H9 (cell line): ENCODE data around the gene LHCGR. TPM values are rescaled to one million over a fixed set of nuclear protein-coding genes. Genes with fewer than 3 reads are reported as not detected.

ENCODE experiments used
- DNase-seq: peaks from one replicate; pipeline ENCODE4 v3.0.0-alpha.2; 2017
- H2AFZ ChIP-seq: one replicate; pipeline ENCODE4 v1.6.1; 2013; ENCODE audit warnings: mild to moderate bottlenecking, low read length, control low read depth, moderate library complexity
- H2AK5ac ChIP-seq: 2 replicates; pipeline ENCODE4 v1.6.1; 2013; ENCODE audit warnings: low read length, control low read depth, mixed read lengths; ENCODE audit not compliant: insufficient read length
- H2BK120ac ChIP-seq: one replicate; pipeline ENCODE4 v1.6.1; 2013; ENCODE audit warnings: low read depth, mild to moderate bottlenecking, low read length, control low read depth, inconsistent platforms; ENCODE audit not compliant: poor library complexity, severe bottlenecking
- H2BK12ac ChIP-seq: 2 replicates; pipeline ENCODE4 v1.6.1; 2013; ENCODE audit warnings: low read length, control low read depth, mixed read lengths, low read depth; ENCODE audit not compliant: insufficient read length
- H2BK15ac ChIP-seq: 2 replicates; pipeline ENCODE4 v1.6.1; 2013; ENCODE audit warnings: low read depth, low read length, control low read depth
- H2BK20ac ChIP-seq: one replicate; pipeline ENCODE4 v1.6.1; 2013; ENCODE audit warnings: low read depth, mild to moderate bottlenecking, low read length, control low read depth, inconsistent platforms; ENCODE audit not compliant: poor library complexity, severe bottlenecking
- H2BK5ac ChIP-seq: 2 replicates; pipeline ENCODE4 v1.6.1; 2013; ENCODE audit warnings: low read length, control low read depth, mixed read lengths; ENCODE audit not compliant: insufficient read length
- H3K14ac ChIP-seq: 2 replicates; pipeline ENCODE4 v1.6.1; 2013; ENCODE audit warnings: low read length, control low read depth; ENCODE audit not compliant: insufficient read depth
- H3K18ac ChIP-seq: 2 replicates; pipeline ENCODE4 v1.6.1; 2013; ENCODE audit warnings: low read depth, mild to moderate bottlenecking, mixed read lengths, low read length, control low read depth; ENCODE audit not compliant: insufficient read length
- H3K23ac ChIP-seq: 2 replicates; pipeline ENCODE4 v1.6.1; 2013; ENCODE audit warnings: low read length, control low read depth, mixed read lengths, low read depth; ENCODE audit not compliant: insufficient read length
- H3K23me2 ChIP-seq: 2 replicates; pipeline ENCODE4 v1.6.1; 2013; ENCODE audit warnings: low read depth, mild to moderate bottlenecking, mixed read lengths, low read length, control low read depth; ENCODE audit not compliant: insufficient read length, poor library complexity, severe bottlenecking
- H3K27ac ChIP-seq: 2 replicates; pipeline ENCODE4 v1.5.1; 2013; ENCODE audit warnings: low read length, control low read depth, mixed read lengths, low read depth; ENCODE audit not compliant: insufficient read length
- H3K27me3 ChIP-seq: 2 replicates; pipeline ENCODE4 v1.6.1; 2013; ENCODE audit warnings: low read length, control low read depth, inconsistent platforms; ENCODE audit not compliant: insufficient read depth
- H3K4ac ChIP-seq: 2 replicates; pipeline ENCODE4 v1.6.1; 2013; ENCODE audit warnings: low read depth, mild to moderate bottlenecking, control low read depth, inconsistent platforms, low read length, moderate library complexity
- H3K4me1 ChIP-seq: 2 replicates; pipeline ENCODE4 v1.6.1; 2013; ENCODE audit warnings: low read length, control low read depth, inconsistent platforms; ENCODE audit not compliant: insufficient read depth
- H3K4me2 ChIP-seq: 2 replicates; pipeline ENCODE4 v1.6.1; 2013; ENCODE audit warnings: low read length, control low read depth, mixed read lengths; ENCODE audit not compliant: insufficient read length, insufficient read depth
- H3K56ac ChIP-seq: 2 replicates; pipeline ENCODE4 v1.6.1; 2013; ENCODE audit warnings: low read depth, mild to moderate bottlenecking, mixed read lengths, low read length, control low read depth; ENCODE audit not compliant: insufficient read length
- H3K79me1 ChIP-seq: 2 replicates; pipeline ENCODE4 v1.6.1; 2013; ENCODE audit warnings: low read depth, mild to moderate bottlenecking, moderate library complexity, low read length, control low read depth, inconsistent platforms; ENCODE audit not compliant: insufficient read depth, poor library complexity, severe bottlenecking
- H3K79me2 ChIP-seq: 2 replicates; pipeline ENCODE4 v1.6.1; 2013; ENCODE audit warnings: low read length, control low read depth, inconsistent platforms; ENCODE audit not compliant: insufficient read depth
- H3K9ac ChIP-seq: 2 replicates; pipeline ENCODE4 v1.6.1; 2013; ENCODE audit warnings: low read length, control low read depth, mixed read lengths; ENCODE audit not compliant: insufficient read length; ENCODE audit errors: extremely low read depth
- H3K9me3 ChIP-seq: one replicate; pipeline ENCODE4 v1.6.1; 2013; ENCODE audit warnings: low read depth, low read length, inconsistent platforms; ENCODE audit not compliant: control insufficient read depth
- H3T11ph ChIP-seq: one replicate; pipeline ENCODE4 v1.6.1; 2013; ENCODE audit warnings: mild to moderate bottlenecking, low read length, control low read depth, inconsistent platforms
- H4K20me1 ChIP-seq: one replicate; pipeline ENCODE4 v1.6.1; 2013; ENCODE audit not compliant: control insufficient read depth, insufficient read length, insufficient read depth
- H4K5ac ChIP-seq: 2 replicates; pipeline ENCODE4 v1.6.1; 2013; ENCODE audit warnings: low read depth, mild to moderate bottlenecking, mixed read lengths, low read length, control low read depth; ENCODE audit not compliant: insufficient read length
- H4K8ac ChIP-seq: replicated peaks from 2 replicates; pipeline ENCODE4 v1.6.1; 2013; ENCODE audit warnings: low read length, control low read depth, mixed read lengths, low read depth; ENCODE audit not compliant: insufficient read length
- H4K91ac ChIP-seq: 2 replicates; pipeline ENCODE4 v1.6.1; 2013; ENCODE audit warnings: low read depth, mild to moderate bottlenecking, moderate library complexity, mixed read lengths, low read length, control low read depth; ENCODE audit not compliant: insufficient read length
- H3K27ac Mint-ChIP-seq, 3 experiments: 2 replicates in 2 of 3; 3 replicates in 1 of 3; pipeline ENCODE4 v1.8.0; 2020 to 2021; ENCODE audit warnings: mixed read lengths in 3 of 3, mild to moderate bottlenecking in 1 of 3, moderate library complexity in 1 of 3
- H3K27me3 Mint-ChIP-seq: 2 replicates; pipeline ENCODE4 v1.8.0; 2021; ENCODE audit warnings: low read depth, mild to moderate bottlenecking, moderate library complexity, mixed read lengths
- H3K36me3 Mint-ChIP-seq, 3 experiments: 2 replicates in 2 of 3; 3 replicates in 1 of 3; pipeline ENCODE4 v1.8.0; 2020 to 2021; ENCODE audit warnings: low read depth in 3 of 3, mixed read lengths in 3 of 3; ENCODE audit not compliant: insufficient read depth in 1 of 3
- H3K4me1 Mint-ChIP-seq, 2 experiments: 2 replicates each; pipeline ENCODE4 v1.8.0; 2020; ENCODE audit warnings: mixed read lengths in 2 of 2
- H3K4me3 Mint-ChIP-seq, 2 experiments: 2 replicates in 1 of 2; 3 replicates in 1 of 2; pipeline ENCODE4 v1.8.0; 2020 to 2021; ENCODE audit warnings: mild to moderate bottlenecking in 2 of 2, mixed read lengths in 2 of 2, moderate library complexity in 1 of 2
- H3K9me3 Mint-ChIP-seq, 2 experiments: 2 replicates in 1 of 2; 3 replicates in 1 of 2; pipeline ENCODE4 v1.8.0; 2020; ENCODE audit warnings: mild to moderate bottlenecking in 2 of 2, mixed read lengths in 2 of 2, moderate library complexity in 1 of 2
- WGBS: extraction: QIAGEN DNeasy Blood & Tissue Kit; methylation state at CpG from one replicate; pipeline ENCODE4 v1.1.7; 2013; ENCODE audit warnings: missing lambda C conversion rate, low lambda C conversion rate, mixed read lengths; ENCODE audit not compliant: insufficient read length; ENCODE audit errors: extremely low coverage; 5-methylcytosine and 5-hydroxymethylcytosine counted together
- total RNA-seq: library from RNA; stranded (reverse); gene quantifications from 2 replicates; pipeline ENCODE4 v1.2.1, GENCODE V29; 2021
- TF ChIP-seq, protein P1 (sequence below): fragments of 200-600 bp; sonication (generic); conservative IDR thresholded peaks from 3 replicates; pipeline ENCODE4 v1.8.0; 2021; ENCODE audit warnings: antibody characterized with exemption, mild to moderate bottlenecking

LHCGR gene
- total RNA-seq, 1 experiment from 2014 or later = 0.44 TPM

DNA sequence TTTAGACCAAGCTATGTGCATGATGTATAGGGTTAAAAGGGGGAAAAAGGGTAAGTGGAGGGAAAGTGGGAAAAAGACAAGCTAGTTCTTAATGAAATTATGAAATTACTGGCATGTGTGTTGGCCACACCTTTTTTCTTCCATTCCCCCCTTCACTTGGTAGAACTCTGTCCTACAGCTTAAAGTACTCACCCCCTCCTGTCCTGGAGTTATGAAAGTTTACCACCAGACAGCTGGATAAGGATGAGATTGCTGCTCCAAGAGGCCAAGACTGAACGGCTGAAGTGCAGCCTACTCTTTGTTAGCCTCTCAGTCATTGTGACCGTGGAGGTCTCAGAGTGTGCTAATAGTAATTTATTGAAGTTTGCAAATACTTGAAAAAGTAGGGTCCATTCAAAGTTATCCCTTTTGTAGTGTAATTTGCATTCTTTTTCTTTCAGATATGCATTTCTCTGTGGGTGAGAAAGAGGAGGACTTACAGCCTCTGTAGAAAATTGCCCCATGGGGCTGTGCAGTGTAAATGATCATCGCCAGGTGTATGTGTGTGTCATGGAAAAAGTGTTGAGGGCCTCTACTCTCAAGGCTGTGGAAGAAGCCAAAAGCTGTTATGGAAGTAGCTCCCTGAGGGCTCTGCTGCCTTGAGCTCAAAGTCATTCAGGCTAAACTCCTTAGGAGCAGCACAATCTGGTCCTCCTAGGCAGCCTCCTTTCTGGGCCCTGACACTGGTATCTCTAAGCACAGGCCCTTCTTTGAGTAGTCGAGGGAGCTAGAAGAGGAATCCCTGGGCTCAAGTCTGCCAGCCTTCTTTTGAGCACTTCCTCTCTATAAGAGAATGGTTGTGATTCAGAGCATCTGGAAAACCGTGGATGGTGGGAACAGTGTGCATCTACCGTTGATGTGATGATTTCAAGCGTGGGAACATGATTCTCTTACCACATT, 46.2 kb downstream of the LHCGR start:
- Histone ChIP-seq H2BK5ac (no peak overlapping the region), H3K4ac (no peak overlapping the region), H3K4me2 (no peak overlapping the region), H4K91ac (no peak overlapping the region), H3K23me2 (no peaks in the 10 kb centered on the region), H3K18ac (no peak overlapping the region), H2BK20ac (no peak overlapping the region), H3K4me1 (no peaks in the 10 kb centered on the region), H3K27ac (no peak overlapping the region), H3K14ac (no peak overlapping the region), H2BK15ac (no peak overlapping the region), H2BK120ac (no peak overlapping the region), H2AK5ac (no peak overlapping the region), H3K9me3 (no peaks in the 10 kb centered on the region), H3K9ac (no peak overlapping the region), H2BK12ac (no peak overlapping the region), H4K5ac (no peak overlapping the region), H3T11ph (no peak overlapping the region), H2AFZ (no peak overlapping the region), H4K8ac (no peak overlapping the region), H4K20me1 (no peaks in the 10 kb centered on the region), H3K79me2 (no peaks in the 10 kb centered on the region), H3K79me1 (no peaks in the 10 kb centered on the region), H3K23ac (no peak overlapping the region), H3K56ac (no peak overlapping the region), H3K27me3 (no peaks in the 10 kb centered on the region)
- Mint-ChIP-seq H3K27me3 (no peaks in the 10 kb centered on the region; the same call in 1 of the 2 replicates), H3K27ac (peak overlapping the region in 1 of 3 experiments; percentile 66; a peak in 1 of 7 replicates), H3K4me1 (peaks cover 5% of the 10 kb centered on the region in 2 experiments), H3K9me3 (peaks cover 3 to 9% of the 10 kb centered on the region in 2 experiments; a peak in 3 of 5 replicates), H3K36me3 (peaks cover 0 to 9% (median 3%) of the 10 kb centered on the region in 3 experiments; a peak in 3 of 7 replicates), H3K4me3 (no peak overlapping the region)
- no CpG with 5 or more reads among the region's 7 CpGs for WGBS
- DNase-seq = no peak
- TF ChIP-seq, protein P1, sequence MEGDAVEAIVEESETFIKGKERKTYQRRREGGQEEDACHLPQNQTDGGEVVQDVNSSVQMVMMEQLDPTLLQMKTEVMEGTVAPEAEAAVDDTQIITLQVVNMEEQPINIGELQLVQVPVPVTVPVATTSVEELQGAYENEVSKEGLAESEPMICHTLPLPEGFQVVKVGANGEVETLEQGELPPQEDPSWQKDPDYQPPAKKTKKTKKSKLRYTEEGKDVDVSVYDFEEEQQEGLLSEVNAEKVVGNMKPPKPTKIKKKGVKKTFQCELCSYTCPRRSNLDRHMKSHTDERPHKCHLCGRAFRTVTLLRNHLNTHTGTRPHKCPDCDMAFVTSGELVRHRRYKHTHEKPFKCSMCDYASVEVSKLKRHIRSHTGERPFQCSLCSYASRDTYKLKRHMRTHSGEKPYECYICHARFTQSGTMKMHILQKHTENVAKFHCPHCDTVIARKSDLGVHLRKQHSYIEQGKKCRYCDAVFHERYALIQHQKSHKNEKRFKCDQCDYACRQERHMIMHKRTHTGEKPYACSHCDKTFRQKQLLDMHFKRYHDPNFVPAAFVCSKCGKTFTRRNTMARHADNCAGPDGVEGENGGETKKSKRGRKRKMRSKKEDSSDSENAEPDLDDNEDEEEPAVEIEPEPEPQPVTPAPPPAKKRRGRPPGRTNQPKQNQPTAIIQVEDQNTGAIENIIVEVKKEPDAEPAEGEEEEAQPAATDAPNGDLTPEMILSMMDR = no peak
